ENCODE data around the gene ATOH1.

Gene ATOH1, protein sequence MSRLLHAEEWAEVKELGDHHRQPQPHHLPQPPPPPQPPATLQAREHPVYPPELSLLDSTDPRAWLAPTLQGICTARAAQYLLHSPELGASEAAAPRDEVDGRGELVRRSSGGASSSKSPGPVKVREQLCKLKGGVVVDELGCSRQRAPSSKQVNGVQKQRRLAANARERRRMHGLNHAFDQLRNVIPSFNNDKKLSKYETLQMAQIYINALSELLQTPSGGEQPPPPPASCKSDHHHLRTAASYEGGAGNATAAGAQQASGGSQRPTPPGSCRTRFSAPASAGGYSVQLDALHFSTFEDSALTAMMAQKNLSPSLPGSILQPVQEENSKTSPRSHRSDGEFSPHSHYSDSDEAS

DNA sequence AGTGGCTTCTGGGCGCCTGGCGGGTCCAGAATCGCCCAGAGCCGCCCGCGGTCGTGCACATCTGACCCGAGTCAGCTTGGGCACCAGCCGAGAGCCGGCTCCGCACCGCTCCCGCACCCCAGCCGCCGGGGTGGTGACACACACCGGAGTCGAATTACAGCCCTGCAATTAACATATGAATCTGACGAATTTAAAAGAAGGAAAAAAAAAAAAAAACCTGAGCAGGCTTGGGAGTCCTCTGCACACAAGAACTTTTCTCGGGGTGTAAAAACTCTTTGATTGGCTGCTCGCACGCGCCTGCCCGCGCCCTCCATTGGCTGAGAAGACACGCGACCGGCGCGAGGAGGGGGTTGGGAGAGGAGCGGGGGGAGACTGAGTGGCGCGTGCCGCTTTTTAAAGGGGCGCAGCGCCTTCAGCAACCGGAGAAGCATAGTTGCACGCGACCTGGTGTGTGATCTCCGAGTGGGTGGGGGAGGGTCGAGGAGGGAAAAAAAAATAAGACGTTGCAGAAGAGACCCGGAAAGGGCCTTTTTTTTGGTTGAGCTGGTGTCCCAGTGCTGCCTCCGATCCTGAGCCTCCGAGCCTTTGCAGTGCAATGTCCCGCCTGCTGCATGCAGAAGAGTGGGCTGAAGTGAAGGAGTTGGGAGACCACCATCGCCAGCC is at the start of gene ATOH1:
Gene ATOH1 (plus strand): TSS at position 422 of the 663 bp plus-strand sequence. CDS start 174 bp downstream, at position 596.
- no peak for DNase-seq

GRCh38 chr4:93779228-93779627 is 49.3 kb upstream of the ATOH1 start:
- no peak for DNase-seq

DNA sequence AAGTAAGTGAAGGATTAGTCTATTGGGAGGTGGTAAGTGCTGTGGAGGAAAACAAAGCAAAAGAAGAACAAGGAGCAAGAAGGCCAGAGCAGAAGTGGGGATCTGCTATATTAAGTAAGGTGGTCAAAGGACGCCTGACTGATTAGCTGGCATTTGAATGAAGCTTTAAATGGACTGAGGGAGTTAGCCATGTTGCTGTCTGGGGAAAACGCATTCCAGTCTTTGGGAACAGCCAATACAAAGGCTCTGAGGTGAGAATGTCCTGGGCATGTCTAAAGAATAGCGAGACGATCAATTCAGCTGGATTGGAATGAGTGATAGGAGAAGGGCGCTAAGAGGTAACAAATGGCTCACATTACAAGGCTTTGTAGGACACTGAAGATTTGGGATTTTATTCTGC is 48.5 kb upstream of the ATOH1 start:
- DNase-seq = no peak

DNA sequence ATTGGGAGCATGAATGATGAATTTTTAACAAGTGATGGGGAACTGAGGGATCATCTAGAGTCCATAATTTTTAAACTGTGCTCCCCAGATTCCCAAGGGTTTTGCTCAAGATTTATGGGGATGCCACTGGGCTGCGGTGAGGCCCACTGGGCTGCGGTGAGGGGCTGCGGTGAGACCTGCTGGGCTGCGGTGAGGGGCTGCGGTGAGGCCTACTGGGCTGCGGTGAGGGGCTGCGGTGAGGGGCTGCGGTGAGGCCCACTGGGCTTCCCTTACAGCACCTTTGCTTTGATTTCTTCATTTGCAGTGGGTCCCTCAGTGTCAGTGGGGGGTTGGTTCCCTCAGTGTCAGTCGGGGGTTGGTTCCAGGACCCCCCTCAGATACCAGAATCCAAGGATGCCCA is 47.4 kb upstream of the ATOH1 start:
- no peak for DNase-seq

GRCh38 chr4:93786149-93786548 is 42.4 kb upstream of the ATOH1 start:
- no peak for DNase-seq

DNA sequence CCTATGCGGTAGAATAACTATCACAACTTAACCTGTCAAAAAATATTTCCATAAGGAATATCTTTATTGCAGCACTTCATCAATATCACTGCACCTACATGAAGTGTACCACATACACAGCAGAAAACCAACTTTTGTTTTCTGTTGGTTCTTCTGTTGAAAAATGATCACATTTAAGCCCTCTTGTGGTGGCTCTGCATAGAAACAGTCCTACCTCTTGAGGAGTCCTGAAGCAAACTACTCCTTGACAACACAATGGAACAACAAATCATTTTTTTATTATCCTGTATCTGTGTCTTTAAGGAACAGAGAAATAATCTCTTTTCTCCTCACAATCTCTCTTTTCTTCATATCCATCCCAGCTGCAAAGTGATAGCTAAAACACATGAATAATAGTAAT is 39.8 kb upstream of the ATOH1 start:
- DNase-seq = no peak

DNA sequence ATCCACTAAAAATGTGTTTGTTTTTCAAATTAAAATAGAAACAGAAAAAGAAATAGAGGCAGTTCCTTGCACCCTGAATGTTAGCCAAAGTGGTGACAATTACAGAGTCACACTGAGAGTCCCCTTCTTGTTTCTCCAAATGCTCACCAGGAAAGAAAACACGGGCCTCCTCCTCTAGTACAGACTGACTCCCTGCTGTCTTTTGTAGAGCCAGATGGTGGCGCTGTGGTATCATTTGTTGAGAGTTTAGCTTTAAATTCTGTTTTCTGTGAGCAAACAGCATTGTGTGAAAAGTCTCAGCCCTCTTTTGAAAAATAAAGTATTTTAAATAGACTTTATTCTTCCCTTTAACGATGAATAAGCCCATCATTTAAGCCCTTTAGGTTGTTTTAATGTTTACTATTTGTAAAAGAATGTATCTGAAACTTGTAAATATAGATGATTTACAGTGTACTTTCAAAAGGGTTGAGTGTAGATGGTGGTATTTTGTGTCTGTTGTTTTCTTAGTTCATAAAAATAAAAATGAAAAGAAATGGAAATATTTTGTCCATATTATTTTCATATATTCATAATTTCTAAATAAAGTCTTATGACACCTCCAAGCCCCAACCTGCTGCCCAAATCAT is 36.9 kb upstream of the ATOH1 start:
- DNase-seq = peak; percentile 5

GRCh38 chr4:93802045-93802444 is 26.5 kb upstream of the ATOH1 start:
- DNase-seq = no peak

DNA sequence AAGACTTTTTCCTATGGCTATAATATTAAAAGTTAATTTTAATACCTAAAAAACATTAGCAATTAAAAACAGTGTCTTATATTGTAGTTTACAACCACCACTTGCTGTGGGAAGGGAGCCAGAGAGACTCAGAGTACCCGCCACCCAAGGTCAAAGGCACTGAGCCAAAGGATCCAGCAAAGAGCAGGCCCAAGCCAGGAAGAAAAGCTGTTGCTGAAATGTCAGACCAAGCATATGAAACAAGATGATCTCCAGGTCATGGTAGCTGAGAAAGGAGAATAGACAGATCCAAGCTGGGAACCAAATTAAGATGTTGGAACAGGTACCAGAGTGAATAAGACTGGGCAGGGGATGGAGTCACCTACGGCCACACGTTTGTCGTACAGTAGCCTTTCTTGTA is 18.8 kb upstream of the ATOH1 start:
- no peak for DNase-seq

GRCh38 chr4:93810340-93810992 is 18.1 kb upstream of the ATOH1 start:
- DNase-seq = no peak

DNA sequence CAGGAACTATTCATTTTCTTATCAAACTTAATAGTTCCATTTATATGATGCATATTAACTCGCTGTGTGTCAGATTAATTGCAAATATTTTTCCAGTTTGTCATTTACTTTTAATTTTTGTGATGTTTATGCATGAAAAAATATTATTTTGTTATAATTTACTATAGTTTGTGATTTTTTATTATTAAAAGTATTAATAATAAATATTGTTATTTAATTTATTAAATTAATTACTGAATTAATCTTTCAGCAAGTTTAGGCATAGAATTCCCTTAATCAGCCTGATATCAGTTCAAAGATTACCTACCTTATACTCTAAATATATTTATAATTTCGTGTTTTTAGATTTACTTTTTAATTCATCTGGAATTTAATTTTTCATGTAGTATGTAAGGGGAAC is 15.5 kb upstream of the ATOH1 start:
- DNase-seq = no peak

DNA sequence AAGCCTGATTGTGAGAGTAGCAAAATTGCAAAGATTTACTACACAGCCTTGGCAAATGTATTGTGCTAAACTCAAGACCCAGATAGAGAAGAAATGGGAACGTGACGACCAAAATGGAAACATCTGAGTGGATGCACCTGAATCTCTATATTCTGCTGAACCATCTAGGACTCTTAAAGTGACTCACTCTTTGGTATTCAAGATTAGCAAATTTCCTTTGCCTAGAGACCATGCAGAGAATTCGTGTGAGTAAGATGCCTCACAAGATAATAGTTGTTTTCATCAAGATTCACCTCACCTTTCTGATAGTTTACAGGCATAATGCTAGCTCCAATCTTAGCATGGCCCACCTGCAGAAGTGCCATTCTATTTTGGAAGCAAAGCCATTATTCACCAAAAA is 14.4 kb upstream of the ATOH1 start:
- DNase-seq = no peak

- DNase-seq = no peak
These were observed 13.8 kb upstream of the ATOH1 start for GRCh38 chr4:93814722-93815121.

DNA sequence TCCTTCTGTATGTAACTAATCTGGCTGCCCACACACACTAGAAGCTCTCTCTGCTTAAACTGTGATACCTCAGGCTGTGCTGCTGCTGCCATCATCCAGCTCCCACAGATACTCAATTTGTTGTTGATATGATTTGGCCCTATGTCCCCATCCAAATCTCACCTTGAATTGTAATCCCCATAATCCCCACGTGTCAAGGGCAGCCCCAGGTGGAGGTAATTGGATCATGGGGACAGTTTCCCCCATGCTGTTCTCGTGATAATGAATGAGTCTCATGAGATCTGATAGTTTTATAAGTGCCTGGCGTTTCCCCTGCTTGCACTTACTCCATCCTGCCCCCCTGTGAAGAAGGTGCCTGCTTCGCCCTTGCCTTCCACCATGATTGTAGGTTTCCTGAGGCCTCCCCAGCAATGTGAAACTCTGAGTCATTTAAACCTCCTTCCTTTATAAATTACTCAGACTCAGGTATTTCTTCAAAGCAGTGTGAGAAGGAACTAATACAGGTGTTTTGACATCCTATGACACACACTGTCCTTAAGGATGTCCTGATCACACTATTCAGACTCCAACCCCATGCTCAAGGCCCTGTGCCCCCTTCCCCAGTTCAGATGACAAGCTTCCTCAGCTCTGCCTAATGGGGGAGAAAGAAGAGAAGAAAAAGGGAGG is 2.9 kb upstream of the ATOH1 start:
- DNase-seq = no peak

- no peak for DNase-seq
These were observed 1.1 kb upstream of the ATOH1 start for GRCh38 chr4:93827272-93827947.

GRCh38 chr4:93828995-93829819 is 654 bp downstream of the ATOH1 start:
- no peak for DNase-seq

DNA sequence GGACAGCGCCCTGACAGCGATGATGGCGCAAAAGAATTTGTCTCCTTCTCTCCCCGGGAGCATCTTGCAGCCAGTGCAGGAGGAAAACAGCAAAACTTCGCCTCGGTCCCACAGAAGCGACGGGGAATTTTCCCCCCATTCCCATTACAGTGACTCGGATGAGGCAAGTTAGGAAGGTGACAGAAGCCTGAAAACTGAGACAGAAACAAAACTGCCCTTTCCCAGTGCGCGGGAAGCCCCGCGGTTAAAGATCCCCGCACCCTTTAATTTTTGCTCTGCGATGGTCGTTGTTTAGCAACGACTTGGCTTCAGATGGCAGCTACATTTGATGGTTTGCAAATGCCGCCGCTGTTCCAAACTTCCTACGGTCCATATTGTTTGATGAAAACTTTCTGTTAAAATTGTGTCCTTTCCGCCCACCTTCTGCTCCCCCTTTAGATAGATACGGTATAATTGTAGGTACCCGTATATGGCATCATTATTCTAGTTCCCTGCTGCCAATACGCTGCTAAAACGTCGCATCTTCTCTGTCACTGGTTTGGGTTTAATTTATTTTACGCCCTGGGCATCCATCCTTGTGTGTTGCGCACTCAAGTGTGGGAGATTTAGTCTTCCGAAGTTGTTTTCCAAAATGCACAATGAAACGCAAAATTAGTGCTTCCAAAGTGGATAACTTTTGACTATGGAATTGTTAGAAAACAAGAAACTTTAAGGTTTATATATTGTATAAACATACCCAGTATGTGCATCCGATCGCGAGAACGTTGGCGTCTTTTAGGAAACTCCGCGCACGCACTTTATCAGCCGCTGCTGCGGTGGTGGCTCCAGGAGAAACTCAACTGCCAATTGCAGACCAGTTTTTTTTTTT is 1.5 kb downstream of the ATOH1 start:
- no peak for DNase-seq

DNA sequence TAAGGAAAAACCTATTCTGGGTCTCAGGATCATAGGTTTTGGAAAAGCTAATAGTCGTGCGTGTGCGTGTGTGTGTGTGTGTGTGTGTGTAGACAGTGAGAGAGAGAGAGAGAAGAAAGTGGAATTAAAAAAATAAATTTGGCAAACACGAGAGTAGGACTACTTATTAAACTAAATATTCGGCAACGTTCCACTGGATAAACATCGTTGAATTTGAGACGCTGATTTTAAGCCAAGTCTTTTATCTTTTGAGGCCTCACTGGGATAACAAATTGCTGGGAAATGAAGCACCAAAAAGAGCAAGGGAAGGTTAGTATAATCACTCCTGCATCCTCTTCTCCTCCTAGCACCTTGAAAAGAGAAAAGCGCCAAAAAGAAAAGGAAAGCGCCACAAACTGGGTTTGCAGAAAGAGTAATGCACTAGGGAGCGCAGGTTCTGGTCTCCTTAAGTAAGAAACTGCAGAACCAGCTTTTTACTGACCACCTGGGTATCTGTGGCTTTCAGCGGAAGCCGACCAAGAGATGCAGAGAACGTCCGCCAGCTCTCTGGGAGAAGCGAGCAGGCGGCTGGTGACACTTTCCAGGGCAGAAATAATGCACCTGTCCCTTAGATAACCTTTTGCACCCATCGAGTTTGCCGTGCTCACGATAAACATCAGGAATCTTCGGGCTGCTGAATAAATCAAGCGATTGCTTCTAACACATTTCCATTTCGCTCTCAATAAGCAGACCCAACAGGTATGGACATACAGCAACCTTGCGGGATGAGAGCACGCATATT is 3.4 kb downstream of the ATOH1 start:
- no peak for DNase-seq

GRCh38 chr4:93834249-93835066 is 5.9 kb downstream of the ATOH1 start:
- no peak for DNase-seq
